ENCODE data around the gene RBKS.

Gene RBKS

GRCh38 chr2:27829791-27830190 lies 60.4 kb downstream of the RBKS start:
- no peak for FAIRE-seq

- no peak for FAIRE-seq
Measured at GRCh38 chr2:27828305-27828704, 61.9 kb downstream of the RBKS start.

- FAIRE-seq, result no peak
Measured at GRCh38 chr2:27824401-27824800, 65.8 kb downstream of the RBKS start.

- FAIRE-seq, result no peak
Measured at GRCh38 chr2:27823569-27823968, 66.6 kb downstream of the RBKS start.

GRCh38 chr2:27823135-27823534 lies 67.1 kb downstream of the RBKS start:
- FAIRE-seq, result no peak

- FAIRE-seq, result no peak
Measured at GRCh38 chr2:27822049-27822448, 68.1 kb downstream of the RBKS start.

GRCh38 chr2:27815860-27816438 lies 74.2 kb downstream of the RBKS start:
- FAIRE-seq, result no peak

- FAIRE-seq, result no peak
Measured at GRCh38 chr2:27814758-27815157, 75.4 kb downstream of the RBKS start.

GRCh38 chr2:27811768-27812167 lies 78.4 kb downstream of the RBKS start:
- FAIRE-seq, result no peak

GRCh38 chr2:27810455-27810854 lies 79.7 kb downstream of the RBKS start:
- no peak for FAIRE-seq

GRCh38 chr2:27809761-27810241 lies 80.4 kb downstream of the RBKS start:
- no peak for FAIRE-seq

GRCh38 chr2:27808984-27809383 lies 81.2 kb downstream of the RBKS start:
- no peak for FAIRE-seq

- no peak for FAIRE-seq
Measured at GRCh38 chr2:27808418-27808817, 81.8 kb downstream of the RBKS start.

- no peak for FAIRE-seq
Measured at GRCh38 chr2:27807476-27807875, 82.7 kb downstream of the RBKS start.

- FAIRE-seq, result no peak
Measured at GRCh38 chr2:27806311-27807059, 83.7 kb downstream of the RBKS start.

- FAIRE-seq, result no peak
Measured at GRCh38 chr2:27805180-27805579, 85.0 kb downstream of the RBKS start.

GRCh38 chr2:27804146-27804545 lies 86.0 kb downstream of the RBKS start:
- no peak for FAIRE-seq

- no peak for FAIRE-seq
Measured at GRCh38 chr2:27803046-27803445, 87.1 kb downstream of the RBKS start.

GRCh38 chr2:27802547-27802946 lies 87.6 kb downstream of the RBKS start:
- no peak for FAIRE-seq

- FAIRE-seq, result no peak
Measured at GRCh38 chr2:27800856-27801255, 89.3 kb downstream of the RBKS start.

GRCh38 chr2:27799646-27800010 lies 90.6 kb downstream of the RBKS start:
- no peak for FAIRE-seq

- FAIRE-seq, result no peak
Measured at GRCh38 chr2:27798948-27799645, 91.1 kb downstream of the RBKS start.

GRCh38 chr2:27798486-27798885 lies 91.7 kb downstream of the RBKS start:
- FAIRE-seq, result no peak

GRCh38 chr2:27797841-27798240 lies 92.3 kb downstream of the RBKS start:
- FAIRE-seq, result no peak
